GM10266 (cell line): ENCODE results near the gene CAB39.

Experiments
- DNase-seq: peaks from one replicate; pipeline ENCODE4 v3.0.0; 2012; ENCODE audit errors: extremely low spot score
- CTCF ChIP-seq: IDR thresholded peaks from 2 replicates; pipeline ENCODE4 v1.5.1; 2012; ENCODE audit warnings: mild to moderate bottlenecking, low read depth; ENCODE audit not compliant: control insufficient read depth, insufficient read depth; ENCODE audit errors: missing control alignments

The CAB39 gene

GRCh38 chr2:230731512-230731911 lies 18.9 kb downstream of the CAB39 start:
- no peak for DNase-seq
- no peak for TF ChIP-seq CTCF

- DNase-seq = no peak
- TF ChIP-seq CTCF = no peak
Measured at GRCh38 chr2:230732914-230733401, 20.3 kb downstream of the CAB39 start.

- DNase-seq = no peak
- TF ChIP-seq CTCF = no peak
Measured at GRCh38 chr2:230734247-230735175, 21.9 kb downstream of the CAB39 start.

GRCh38 chr2:230735884-230736283 lies 23.2 kb downstream of the CAB39 start:
- DNase-seq = no peak
- TF ChIP-seq CTCF = no peak

GRCh38 chr2:230737300-230737699 lies 24.7 kb downstream of the CAB39 start:
- DNase-seq = no peak
- TF ChIP-seq CTCF = no peak

GRCh38 chr2:230737791-230738226 lies 25.2 kb downstream of the CAB39 start:
- no peak for DNase-seq
- no peak for TF ChIP-seq CTCF

GRCh38 chr2:230738391-230738811 lies 25.8 kb downstream of the CAB39 start:
- TF ChIP-seq CTCF = no peak
- no peak for DNase-seq
